AG04449 (cell line): ENCODE results near the gene COL2A1.

Source experiments
- CTCF ChIA-PET: fragments of 350-600 bp; formaldehyde crosslinking; extraction: SDS; loops from one replicate; lab custom pipeline; 2021; ENCODE audit warnings: antibody characterized with exemption; lab: Yijun Ruan, JAX
- POLR2A ChIA-PET: fragments of 400-600, 350-600 bp; formaldehyde crosslinking; extraction: SDS; loops from one replicate; lab custom pipeline; 2020; ENCODE audit warnings: antibody characterized with exemption, inconsistent platforms; lab: Yijun Ruan, JAX
- DNase-seq: peaks from one replicate; pipeline ENCODE4 v3.0.0-alpha.2; 2010; ENCODE audit warnings: low read depth, low spot score
- H3K4me3 ChIP-seq: 2 replicates; pipeline ENCODE4 v1.5.1; 2011; ENCODE audit warnings: low read depth, mild to moderate bottlenecking, control low read depth, low read length
- CTCF ChIP-seq: IDR thresholded peaks from one replicate; pipeline ENCODE4 v1.5.1; 2011; ENCODE audit warnings: mild to moderate bottlenecking, moderate library complexity, low read length, control low read depth, inconsistent platforms; ENCODE audit not compliant: insufficient read depth; ENCODE audit errors: missing control alignments

Gene COL2A1

GRCh38 chr12:48045061-48045846 is 41.0 kb upstream of the COL2A1 start:
- DNase-seq: no peak
- H3K4me3 ChIP-seq: no peak overlapping the region
- POLR2A ChIA-PET: no interaction called here
- no peak for TF ChIP-seq CTCF
- CTCF ChIA-PET: no interaction called here

- DNase-seq: no peak
- CTCF ChIA-PET: no interaction called here
- TF ChIP-seq CTCF: no peak
- POLR2A ChIA-PET: no interaction called here
- no peak overlapping the region for H3K4me3 ChIP-seq
These were observed 40.1 kb upstream of the COL2A1 start for GRCh38 chr12:48044396-48044795.

- CTCF ChIA-PET: no interaction called here
- DNase-seq: no peak
- no peak overlapping the region for H3K4me3 ChIP-seq
- POLR2A ChIA-PET: no interaction called here
- TF ChIP-seq CTCF: no peak
These were observed 39.5 kb upstream of the COL2A1 start for GRCh38 chr12:48043771-48044170.

- no peak overlapping the region for H3K4me3 ChIP-seq
- TF ChIP-seq CTCF: no peak
- POLR2A ChIA-PET: no interaction called here
- CTCF ChIA-PET: interaction anchor here (0.6 to 1.3 kb wide), 2 partner anchors 9 to 124 kb away, joined by 3 read pairs; no protein-coding TSS in a partner anchor
- DNase-seq: no peak
These were observed 37.5 kb upstream of the COL2A1 start for GRCh38 chr12:48041591-48042423.

- no peak for DNase-seq
- POLR2A ChIA-PET: no interaction called here
- no peak overlapping the region for H3K4me3 ChIP-seq
- TF ChIP-seq CTCF: no peak
- CTCF ChIA-PET: interaction anchor here (1.3 kb wide), 1 partner anchor 125 kb away, joined by 3 read pairs; no protein-coding TSS in a partner anchor
These were observed 36.1 kb upstream of the COL2A1 start for GRCh38 chr12:48040354-48040753.

GRCh38 chr12:48039151-48039550 is 34.9 kb upstream of the COL2A1 start:
- ChIA-PET POLR2A (no interaction called here), CTCF (no interaction called here)
- no peak for TF ChIP-seq CTCF
- DNase-seq: no peak
- no peak overlapping the region for H3K4me3 ChIP-seq
